Occipital lobe (tissue), 2 donors: ENCODE measurements around the gene KCTD19. TPM values are rescaled to one million over a fixed set of nuclear protein-coding genes. Genes with fewer than 3 reads are reported as not detected.

Experiments
- DNase-seq: peaks from one replicate; lab custom pipeline; 2025; lab: John Stamatoyannopoulos, UW
- total RNA-seq: library from RNA; depleted of rRNA; stranded (reverse); fragments of >200 nt; gene quantifications from one replicate; pipeline ENCODE4 v1.2.3, GENCODE V29; 2014

KCTD19 gene
- total RNA-seq, 1 donor from 2014 or later, result 0.31 TPM

DNA sequence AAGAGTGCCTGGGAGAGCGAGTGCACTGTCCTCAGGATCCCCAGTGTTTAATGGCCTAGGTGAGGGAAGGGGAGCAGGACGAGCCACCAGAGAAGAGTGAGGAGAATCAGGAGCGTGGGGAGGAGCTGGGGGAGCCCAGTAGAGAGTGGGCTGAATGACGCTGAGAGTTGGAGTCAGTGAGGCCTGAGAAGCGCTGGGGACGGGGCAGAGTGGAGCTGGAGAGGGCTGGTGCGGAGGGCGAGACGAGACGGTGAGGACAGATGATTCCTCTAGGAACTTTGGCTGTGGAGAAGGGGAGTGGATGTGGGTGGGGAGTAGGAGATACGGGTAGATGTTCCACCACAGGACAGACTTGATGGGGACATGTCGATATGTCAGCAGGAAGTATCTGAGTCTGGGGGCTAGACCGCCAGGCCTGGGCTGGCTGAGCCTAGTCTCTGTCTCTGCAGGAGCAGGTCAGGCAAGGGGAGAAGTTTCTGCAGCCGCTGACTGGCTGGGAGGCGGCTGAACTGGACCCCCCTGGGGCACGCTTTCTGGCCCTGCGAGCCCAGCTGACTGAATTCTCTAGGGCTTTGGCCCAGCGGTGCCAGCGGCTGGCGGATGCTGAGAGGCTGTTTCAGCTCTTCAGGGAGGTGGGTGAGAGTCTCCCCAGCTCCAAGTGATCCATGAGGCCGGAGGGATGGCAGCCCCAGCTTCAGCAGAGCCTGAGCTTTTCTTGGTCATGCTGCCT, 42.5 kb downstream of the KCTD19 start:
- no peak for DNase-seq

DNA sequence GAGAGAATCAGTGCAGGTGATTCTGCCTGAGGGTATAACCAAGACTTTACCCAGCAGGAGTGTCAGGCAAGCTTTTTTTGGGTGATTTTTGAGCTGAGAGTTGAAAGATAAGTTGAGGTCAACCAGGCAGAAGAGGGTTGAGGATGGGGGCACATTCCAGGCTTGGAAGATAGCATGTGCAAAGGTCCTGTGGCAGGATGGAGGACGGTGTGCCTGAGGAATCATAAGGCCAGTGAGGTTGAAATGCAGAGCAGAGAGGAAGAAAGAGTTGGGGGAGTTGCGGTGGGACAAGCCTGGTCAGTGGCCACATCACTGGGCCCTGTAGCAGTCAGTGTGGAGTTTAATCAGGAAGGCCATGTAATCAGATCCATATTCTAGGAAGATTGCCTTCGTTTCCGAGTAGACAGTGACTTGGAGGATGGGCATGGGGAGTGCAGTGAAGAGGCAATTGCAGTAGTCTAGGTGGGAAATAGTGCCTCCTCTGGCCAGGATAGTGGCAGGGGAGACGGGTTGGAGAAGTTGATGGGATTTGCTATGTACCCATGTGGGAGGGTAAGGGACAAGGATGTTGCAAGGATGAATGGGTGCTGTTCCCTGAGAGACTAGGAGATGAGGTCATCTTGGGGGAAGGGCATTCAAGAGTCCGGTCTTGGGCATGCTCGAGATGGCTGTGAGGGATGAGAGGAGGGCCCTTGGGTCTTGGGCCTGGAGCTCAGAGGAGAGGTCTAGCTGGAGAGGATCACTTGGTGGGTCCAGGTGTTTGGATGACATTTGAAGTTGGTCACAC, 43.3 kb downstream of the KCTD19 start:
- no peak for DNase-seq

DNA sequence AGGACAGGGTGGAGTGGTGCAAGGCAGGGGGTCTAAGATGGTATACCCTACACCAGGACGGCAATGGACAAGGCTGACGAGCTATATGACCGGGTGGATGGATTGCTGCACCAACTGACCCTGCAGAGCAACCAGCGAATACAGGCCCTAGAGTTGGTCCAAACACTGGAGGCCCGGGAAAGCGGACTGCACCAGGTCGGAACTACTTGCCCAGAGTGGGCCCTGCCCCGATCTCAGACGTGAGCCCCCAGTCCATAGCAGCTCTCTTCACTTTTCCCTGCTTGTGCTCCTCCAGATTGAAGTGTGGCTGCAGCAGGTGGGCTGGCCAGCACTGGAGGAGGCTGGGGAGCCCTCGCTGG, 44.1 kb downstream of the KCTD19 start:
- DNase-seq, result no peak

DNA sequence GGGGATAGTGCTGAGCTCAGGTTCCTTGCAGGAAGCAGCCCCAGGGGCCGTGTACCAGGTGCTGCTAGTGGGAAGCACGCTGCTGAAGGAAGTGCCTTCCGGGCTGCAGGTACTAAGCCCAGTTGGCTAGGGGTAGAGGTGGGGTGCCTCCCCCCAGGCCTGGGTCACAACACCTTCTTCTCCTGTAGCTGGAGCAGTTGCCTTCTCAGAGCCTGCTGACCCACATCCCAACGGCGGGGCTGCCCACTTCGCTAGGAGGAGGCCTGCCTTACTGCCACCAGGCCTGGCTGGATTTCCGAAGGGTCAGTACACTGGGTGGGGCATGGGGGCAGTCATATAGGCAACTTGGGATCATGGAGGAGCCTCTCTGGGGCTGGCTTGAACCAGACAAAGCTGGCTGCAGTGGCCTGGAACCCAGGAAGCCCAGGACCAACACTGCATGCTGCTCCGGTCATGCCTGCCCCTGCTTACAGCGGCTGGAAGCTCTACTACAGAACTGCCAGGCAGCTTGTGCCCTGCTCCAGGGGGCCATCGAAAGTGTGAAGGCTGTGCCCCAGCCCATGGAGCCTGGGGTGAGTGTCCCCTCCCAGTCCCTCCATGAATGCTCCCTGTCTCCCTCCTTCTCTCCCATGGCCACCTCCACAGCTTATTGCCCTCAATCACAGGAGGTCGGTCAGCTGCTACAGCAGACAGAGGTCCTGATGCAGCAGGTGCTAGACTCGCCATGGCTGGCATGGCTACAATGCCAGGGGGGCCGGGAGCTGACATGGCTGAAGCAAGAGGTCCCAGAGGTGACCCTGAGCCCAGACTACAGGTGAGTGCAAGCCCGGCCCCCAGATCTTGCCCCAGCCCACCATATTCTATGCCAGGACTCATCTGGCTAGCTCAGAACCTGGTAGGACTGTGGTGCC, 44.8 kb downstream of the KCTD19 start:
- DNase-seq, result no peak

DNA sequence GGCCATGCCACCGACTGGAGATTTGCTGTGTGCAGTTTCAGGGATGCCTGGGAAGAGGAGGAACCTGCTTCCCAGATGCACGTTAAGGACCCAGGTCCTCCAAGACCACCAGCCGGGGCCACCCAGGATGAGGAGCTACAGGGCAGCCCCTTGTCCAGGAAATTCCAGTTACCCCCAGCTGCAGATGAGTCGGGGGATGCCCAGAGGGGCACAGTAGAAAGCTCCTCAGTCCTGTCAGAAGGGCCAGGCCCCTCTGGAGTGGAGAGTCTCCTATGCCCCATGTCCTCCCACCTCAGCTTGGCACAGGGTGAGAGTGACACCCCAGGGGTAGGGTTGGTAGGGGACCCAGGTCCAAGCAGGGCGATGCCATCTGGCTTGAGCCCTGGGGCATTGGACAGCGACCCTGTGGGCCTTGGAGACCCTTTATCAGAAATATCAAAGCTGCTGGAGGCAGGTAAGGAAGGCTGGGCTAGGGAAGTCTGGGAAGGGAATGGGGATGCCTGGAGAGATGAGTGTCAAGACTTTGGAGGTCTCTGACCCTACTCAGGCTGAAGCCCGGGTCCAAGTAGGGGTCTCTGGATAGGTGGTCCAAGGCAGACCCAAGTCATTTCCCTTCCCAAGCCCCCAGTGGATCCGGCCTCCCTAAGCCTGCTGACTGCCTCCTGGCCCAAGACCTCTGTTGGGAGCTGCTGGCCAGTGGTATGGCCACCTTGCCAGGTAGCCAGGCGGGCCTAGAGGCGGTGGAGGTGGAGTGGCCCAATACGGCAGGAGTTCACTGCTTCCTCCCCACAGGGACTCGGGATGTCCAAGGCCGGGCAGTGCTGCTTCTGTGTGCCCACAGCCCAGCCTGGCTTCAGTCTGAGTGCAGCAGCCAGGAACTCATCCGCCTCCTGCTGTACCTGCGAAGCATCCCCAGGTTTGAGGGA, 46.2 kb downstream of the KCTD19 start:
- no peak for DNase-seq

DNA sequence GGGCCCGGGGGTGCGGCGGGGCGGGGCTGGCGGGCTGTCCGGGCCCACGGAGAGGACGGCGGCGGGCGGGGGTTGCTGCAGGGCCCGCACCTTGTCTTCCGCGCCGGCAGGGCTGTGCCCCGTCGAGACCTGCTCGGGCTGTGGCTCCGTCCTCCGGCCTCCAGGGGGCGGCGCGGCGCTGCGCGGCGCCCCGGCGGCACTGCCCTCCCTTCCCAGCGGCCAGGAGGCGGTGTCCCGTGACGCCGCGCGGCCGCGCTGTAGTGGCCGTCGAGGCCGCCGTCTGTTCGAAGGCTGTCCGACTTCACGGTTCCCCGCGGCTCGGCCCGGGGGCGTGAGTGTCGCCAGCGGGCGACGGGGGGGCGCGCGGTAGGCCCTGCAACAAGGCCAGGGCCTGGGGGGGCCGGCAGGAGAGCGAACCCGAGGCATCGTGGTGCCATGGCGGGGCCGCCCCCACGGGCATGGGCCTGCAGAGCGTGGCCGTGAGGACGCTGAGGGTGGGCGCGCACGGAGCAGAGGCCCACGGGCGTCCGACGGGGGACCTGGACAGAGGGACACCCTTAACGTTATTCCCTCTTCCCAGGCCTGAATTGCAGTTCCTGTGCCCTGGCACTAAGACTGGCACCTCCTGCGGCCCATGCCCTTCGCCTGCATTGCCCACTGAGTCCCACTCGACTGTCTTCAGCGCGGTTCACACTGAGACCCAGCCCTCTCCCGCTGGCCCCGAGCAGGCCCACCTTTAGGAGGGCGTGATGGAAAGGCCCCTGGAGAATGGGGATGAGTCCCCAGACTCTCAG, 47.0 kb downstream of the KCTD19 start, which contains the start of gene PLEKHG4:
TSS of gene PLEKHG4 (plus strand) at position 237 of the 794 bp plus-strand sequence. CDS start at position 750, 513 bp downstream.
- no peak for DNase-seq

DNA sequence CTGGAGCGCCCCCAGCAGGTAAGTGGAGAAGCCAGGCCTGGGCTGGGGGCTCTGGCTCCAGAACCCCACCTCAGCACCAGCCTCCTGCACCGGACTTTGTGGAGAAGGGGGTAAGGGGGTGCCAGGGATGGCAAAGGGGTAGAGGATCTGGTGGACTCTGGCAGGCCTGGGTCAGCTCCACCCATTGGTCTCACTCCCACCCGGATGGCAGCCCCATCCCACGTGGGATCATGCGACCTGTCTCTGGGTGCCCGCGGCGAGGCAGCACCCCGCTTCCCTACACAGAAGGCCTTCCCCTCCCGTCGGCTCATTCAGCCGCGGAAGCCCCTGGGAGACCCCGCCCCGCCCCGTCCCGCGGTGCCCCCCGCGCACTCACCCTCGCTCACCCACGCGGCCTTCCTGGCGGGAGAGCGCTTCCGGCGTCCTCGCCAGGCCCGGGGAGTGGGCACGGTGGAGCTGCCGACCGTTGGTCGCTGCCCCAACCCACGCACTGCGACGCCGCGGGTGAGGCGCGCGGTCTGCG, 47.7 kb downstream of the KCTD19 start:
- no peak for DNase-seq

DNA sequence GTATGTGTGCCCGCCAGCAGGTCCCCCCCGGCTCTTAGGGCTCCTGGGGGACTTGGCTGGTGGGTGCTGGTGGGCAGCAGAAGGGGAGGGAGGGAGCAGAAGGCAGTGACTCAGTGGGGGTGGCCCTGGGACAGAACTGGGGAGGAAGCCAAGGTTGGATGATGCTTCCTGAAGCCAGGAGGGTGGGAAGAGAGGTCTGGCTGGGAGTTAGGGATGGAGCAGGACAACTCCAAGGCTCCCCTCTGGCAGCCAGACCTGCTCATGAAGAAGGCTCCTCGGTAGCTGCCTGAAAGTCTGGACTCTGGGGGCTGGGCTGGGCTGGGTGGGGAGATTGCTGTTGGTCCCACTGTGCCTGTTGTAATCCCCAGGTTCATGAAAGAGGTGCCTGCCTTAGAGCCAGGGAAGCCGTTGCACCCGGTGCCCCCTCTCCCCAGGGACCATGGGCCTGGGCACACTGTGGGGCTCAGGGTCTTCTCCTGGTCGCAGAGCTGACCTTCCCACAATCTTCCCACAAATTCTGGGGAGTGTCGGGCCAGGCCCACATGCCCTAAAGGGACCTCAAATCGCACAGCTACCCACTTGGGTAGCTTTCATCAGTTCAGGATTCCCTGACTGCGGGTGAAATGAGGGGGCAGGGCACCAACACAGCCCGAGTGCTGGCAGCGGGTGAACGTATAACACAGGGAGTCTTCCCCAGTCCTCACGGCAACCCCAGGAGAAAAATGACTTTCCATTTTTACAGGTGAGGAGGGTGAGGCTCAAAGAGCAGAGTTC, 48.4 kb downstream of the KCTD19 start:
- DNase-seq, result no peak

DNA sequence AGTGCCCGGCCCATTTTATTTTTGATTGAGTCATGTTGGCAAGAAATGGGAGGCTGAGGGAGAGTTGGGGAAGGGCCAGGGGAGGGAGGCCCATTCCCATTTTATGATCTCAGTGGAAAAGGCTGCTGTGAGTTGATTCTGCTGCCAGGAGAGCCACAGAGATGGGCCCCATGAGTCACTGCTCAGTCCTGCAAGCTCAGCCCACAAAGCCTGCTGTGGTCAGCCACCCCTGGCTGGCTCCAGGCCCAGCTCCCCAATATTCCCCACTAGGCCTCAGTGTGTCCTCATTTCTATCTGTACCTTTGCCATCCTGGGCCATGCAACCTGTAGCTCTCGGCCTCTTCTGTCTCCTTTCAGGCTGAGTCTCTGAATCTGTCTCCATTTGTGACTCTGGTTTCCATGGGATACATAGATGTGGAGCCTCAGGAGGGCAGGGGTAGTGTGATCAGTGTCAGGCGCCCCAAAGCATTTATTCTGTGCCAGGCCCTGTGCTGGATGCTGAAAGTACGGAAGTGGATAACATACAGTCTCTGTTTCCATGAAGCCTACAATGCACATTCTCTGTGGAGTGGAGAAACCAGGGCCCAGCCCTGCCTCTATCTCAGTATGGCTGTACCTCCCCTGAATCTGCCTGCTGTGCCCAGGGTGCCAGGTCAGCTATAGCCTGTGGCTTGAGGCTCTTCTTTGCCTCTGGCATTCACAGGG, 49.1 kb downstream of the KCTD19 start:
- DNase-seq, result no peak

DNA sequence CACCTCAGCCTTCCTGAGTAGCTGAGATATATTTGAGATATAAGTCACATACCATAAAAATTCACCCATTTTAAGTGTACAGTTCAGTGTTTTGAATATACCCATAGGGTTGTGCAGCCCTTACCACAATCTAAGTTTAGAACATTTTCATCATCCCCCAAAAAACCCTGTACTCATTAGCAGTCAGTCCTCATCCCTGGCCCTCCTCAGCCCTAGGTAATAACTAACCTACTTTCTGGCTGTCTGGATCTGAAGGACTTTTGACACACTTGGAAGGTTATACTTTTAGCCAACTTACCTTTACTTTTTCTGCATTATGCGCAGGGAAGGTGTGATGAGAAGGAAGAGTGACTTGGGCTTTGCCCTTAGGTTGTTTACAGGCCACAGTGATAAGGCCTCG, 51.2 kb downstream of the KCTD19 start:
- no peak for DNase-seq

DNA sequence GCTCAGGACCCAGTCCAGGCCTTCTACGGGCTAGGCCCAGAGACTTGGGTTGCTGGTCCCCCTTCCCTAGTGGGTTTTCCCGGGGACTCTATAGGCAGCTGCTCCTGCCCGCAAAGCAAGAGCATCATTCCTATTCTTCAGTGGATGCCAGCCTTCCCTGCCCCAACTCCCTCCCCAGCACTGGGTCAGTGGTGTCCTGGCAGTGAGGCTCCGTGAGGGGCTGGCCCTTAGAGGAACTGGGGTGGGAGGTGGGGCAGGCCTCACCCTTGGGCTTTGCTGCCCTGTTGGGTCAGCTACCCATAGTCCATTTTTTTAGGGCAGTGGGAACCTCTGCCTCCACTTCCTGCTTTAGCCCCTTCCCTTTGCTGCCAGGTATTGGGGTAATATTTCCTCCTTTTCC, 55.1 kb downstream of the KCTD19 start:
- DNase-seq, result no peak

DNA sequence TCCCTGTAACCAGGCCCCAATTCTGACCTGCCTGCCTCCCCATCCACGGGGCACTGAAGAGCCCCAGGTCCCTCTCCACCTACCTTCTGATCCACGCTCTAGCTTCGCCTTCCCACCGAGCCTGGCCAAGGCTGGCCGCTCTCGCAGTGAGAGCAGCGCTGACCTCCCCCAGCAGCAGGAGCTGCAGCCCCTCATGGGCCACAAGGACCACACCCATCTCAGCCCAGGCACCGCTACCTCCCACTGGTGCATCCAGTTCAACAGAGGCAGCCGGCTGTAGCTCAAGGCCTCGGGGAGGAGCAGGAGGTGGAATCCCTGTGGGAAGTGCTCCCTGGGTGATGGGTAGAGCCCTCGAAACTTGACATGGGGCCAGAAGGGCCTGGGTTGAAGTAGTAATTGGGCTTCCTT, 55.6 kb downstream of the KCTD19 start:
- DNase-seq, result no peak

DNA sequence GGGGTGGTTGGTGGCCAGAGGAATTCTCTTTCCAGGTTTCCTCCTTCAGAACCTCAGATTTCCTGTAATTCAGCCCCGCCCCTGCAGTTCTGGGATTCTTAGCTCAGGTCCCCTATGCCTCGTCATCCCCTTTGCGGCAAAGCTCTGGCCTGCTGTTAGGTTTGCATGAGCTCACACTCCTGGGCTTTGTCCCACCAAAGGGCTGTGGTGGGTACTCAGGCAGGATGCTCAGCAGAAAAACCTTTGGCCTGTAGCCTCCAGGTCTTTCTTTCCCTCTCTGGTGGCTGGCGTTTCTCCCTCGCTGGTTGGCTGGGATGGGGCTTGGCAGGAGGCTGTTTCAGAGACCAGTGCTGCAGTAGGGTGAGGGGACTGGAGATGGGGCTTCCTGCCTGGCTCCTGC, 56.8 kb downstream of the KCTD19 start:
- no peak for DNase-seq

DNA sequence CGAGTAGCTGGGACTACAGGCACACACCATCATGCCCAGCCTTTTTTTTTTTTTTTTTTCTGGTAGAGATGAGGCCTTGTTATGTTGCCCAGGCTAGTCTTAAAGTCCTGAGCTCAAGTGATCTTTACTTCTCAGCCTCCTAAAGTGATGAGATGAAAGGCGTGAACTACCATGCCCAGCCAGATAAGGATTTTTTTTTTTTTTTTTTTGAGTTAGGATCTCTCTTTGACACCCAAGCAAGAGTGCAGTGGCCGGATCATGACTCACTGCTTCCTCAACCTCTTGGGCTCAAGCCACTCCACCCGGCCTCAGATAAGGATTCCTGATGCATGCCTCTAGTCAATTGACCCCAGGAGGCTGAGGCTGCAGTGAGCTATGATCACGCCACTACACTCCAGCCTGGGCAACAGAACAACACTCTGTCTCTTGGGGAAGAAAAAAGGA, 58.4 kb downstream of the KCTD19 start:
- DNase-seq, result no peak

DNA sequence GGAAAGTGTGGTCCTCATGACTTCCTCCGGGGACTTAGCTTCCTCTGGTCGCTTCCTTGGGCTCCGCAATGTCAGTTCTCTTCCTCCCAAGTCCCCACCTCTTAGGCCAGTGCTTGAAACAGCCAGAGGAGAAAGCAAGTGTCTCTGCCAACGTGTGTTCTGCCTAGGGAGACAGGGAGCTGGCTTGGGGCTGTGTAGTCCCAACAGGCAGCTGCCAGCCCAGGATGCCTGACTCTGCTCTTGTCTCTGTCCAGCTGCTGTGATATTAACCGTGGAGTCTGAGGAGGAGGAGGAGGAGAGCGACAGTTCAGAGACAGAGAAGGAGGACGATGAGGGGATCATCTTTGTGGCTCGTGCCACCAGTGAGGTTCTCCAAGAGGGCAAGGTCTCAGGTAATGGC, 60.7 kb downstream of the KCTD19 start:
- no peak for DNase-seq

DNA sequence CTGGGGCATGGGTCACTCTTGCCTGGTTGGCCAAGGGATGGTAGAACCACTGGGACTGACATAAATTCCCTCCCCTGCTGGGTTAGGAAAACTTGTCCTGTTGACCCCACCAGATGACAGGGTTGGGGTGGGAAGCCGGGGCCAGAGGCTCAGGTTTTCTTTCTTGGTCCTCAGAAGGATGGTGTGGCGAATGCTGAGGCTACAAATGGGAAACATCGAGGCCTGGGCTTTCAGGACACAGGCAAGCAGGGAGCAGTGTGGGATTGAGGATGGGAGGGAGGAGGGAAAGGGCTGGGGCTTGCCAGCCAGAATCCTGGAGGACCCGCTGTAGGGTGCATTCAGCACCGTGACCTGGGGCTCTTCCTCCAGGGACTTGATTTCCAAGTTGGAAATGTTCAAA, 61.7 kb downstream of the KCTD19 start:
- DNase-seq, result no peak

DNA sequence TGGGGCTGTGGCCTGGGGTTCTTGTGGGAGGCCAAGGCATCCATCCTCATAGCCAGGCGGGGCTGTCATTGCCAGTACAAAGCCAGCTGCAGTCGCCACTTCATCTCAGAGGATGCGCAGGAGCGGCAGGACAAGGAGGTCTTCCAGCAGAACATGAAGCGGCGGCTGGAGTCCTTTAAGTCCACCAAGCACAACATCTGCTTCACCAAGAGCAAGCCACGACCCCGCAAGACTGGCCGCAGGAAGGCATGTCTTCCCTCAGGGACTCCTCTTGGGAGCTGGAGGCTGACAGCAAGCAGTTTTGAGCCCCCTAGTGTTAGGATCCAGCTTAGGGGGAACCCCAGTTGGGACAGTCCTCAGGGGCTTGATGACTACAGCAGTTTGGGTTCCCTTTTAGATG, 62.3 kb downstream of the KCTD19 start:
- no peak for DNase-seq

DNA sequence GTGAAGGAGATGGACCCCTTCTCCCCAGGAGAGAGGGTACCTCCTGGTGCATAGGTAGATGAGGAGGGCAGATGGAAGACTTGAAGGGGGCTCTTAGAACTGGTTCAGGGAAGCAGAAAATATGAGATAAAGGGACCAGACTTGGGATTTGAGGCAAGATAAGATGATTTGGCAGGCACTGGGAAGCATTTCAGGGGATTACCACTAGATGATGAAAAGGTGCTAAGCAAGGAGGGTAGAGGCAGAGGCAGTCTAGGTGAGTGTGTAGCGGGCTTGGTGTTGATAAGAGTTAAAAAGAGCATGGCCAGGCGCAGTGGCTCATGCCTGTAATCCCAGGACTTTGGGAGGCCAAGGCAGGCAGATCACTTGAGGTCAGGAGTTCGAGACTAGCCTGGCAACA, 63.3 kb downstream of the KCTD19 start:
- DNase-seq, result no peak
